ENCODE results near the gene TMEFF2. TPM values are rescaled to one million over a fixed set of nuclear protein-coding genes. Genes with fewer than 3 reads are reported as not detected.

Gene TMEFF2
- total and polyA plus RNA-seq, 2 donors (not counting 1 experiment from before 2014, with no cell fraction given), result not detected

DNA sequence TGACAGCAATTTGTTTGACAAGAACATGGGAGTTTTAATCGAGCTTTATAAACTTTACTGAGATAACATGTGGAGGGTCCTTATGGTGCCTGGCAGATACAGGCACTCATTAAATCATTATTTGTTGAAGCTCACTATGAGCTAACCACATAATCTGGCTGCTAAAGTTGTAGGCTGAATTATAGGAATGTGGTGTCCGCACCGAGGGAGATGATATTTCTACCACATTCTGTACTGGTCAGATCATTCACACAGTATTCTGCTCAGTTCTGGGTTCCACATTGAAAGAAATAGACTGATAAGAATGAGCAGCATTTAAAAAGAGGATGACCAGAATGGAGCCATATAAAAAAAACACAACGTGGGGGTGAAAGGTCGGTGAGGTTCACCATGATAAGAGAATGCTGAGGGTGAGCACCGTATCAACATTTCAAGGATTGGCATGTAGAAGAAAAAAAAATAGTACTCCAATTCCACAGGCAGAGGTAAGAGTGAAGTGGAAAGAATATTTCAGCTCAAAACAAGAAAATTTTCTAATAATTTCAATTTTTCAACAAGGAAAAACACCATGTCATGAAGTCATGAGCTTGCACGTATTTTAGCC lies 54.4 kb downstream of the TMEFF2 start:
- TF ChIP-seq, protein P1, sequence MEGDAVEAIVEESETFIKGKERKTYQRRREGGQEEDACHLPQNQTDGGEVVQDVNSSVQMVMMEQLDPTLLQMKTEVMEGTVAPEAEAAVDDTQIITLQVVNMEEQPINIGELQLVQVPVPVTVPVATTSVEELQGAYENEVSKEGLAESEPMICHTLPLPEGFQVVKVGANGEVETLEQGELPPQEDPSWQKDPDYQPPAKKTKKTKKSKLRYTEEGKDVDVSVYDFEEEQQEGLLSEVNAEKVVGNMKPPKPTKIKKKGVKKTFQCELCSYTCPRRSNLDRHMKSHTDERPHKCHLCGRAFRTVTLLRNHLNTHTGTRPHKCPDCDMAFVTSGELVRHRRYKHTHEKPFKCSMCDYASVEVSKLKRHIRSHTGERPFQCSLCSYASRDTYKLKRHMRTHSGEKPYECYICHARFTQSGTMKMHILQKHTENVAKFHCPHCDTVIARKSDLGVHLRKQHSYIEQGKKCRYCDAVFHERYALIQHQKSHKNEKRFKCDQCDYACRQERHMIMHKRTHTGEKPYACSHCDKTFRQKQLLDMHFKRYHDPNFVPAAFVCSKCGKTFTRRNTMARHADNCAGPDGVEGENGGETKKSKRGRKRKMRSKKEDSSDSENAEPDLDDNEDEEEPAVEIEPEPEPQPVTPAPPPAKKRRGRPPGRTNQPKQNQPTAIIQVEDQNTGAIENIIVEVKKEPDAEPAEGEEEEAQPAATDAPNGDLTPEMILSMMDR (IDR thresholded peaks at IDR 0.05), result no peak
- TF ChIP-seq EZH2 (IDR thresholded peaks at IDR 0.05; ENCODE audit: borderline replicate concordance, insufficient read depth, low read depth, low read length, poor library complexity, severe bottlenecking), result no peak
- H4K20me1 ChIP-seq (ENCODE audit: control insufficient read depth, insufficient read depth, low read length, poor library complexity, severe bottlenecking), result no peaks in the 10 kb centered on the region
- Mint-ChIP-seq H3K27ac (no peak overlapping the region), H3K9me3 (ENCODE audit: insufficient read depth) (no peaks in the 10 kb centered on the region), H3K27me3 (peaks cover 3% of the 10 kb centered on the region), H3K4me1 (no peaks in the 10 kb centered on the region), H3K4me3 (no peak overlapping the region)
- H3K4me2 ChIP-seq (replicated peaks; ENCODE audit: low read depth, low read length, poor library complexity, severe bottlenecking), result no peak overlapping the region
- no peak overlapping the region for H2AFZ ChIP-seq (ENCODE audit: insufficient read depth, low read depth, low read length, poor library complexity, severe bottlenecking)
- WGBS (ENCODE audit: insufficient coverage), result no CpG with 5 or more reads among the region's 7 CpGs
- H3K4me3 ChIP-seq (ENCODE audit: control extremely low read depth in 1 of 5, extremely low read depth in 1 of 5, insufficient read depth in 1 of 5, low read depth in 2 of 5, low read length in 4 of 5), result no peak overlapping the region
- ChIA-PET CTCF (interaction anchor here (1.2 to 2.7 kb wide), 2 partner anchors 22 to 585 kb away, joined by 3 to 10 read pairs; no protein-coding TSS in a partner anchor), POLR2A (no interaction called here)
- H3K4me1 ChIP-seq (ENCODE audit: control insufficient read depth in 2 of 2, insufficient read depth in 2 of 2, low read length in 2 of 2), result no peaks in the 10 kb centered on the region
- no peaks in the 10 kb centered on the region for H3K36me3 ChIP-seq (replicated peaks in 1 of 2; ENCODE audit: control extremely low read depth in 1 of 2, control insufficient read depth in 1 of 2, extremely low read depth in 1 of 2, insufficient read depth in 2 of 2, low read length in 1 of 2)
- H3K9me3 ChIP-seq (ENCODE audit: control extremely low read depth in 1 of 3, control insufficient read depth in 2 of 3, insufficient read depth in 1 of 3, low read length in 2 of 3), result no peaks in the 10 kb centered on the region
- H3K27me3 ChIP-seq (replicated peaks in 1 of 4; ENCODE audit: control extremely low read depth in 1 of 4, control insufficient read depth in 3 of 4, insufficient read depth in 4 of 4, low read length in 3 of 4), result peaks cover 0 to 3% (median 0%) of the 10 kb centered on the region in 4 experiments
- ATAC-seq (ENCODE audit: low read depth) (no peak), DNase-seq (no peak)
- no peak overlapping the region for H3K9ac ChIP-seq (ENCODE audit: low read length)
- no peak overlapping the region for H3K27ac ChIP-seq (ENCODE audit: low read length in 2 of 2)
- no peaks in the 10 kb centered on the region for H3K79me2 ChIP-seq (ENCODE audit: control insufficient read depth, insufficient read depth, low read length)
- intact Hi-C loops (cut with micrococcal nuclease), result no loop called here

DNA sequence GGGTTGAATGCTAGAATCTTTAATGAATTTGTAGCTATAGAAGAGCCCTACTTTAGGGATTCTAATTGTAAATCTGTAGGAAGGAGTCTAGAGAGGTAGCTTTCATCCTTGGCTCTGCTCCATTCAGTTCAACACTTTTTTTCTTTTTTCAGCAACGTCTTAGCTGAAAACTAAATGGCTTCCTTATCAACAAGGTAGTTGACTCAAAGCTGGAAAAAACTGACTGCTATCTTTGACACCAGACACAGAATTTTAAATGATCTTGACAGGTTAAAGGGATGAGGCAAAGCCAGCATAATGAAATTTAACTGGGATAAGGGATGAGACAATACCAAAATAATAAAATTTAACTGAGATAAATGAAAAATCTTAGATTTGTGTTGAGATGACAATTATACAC lies 54.9 kb downstream of the TMEFF2 start:
- no peak for TF ChIP-seq EZH2 (IDR thresholded peaks at IDR 0.05; ENCODE audit: borderline replicate concordance, insufficient read depth, low read depth, low read length, poor library complexity, severe bottlenecking)
- TF ChIP-seq, protein P1 (IDR thresholded peaks at IDR 0.05), result no peak
- Histone ChIP-seq H3K27me3 (replicated peaks in 1 of 4; ENCODE audit: control extremely low read depth in 1 of 4, control insufficient read depth in 3 of 4, insufficient read depth in 4 of 4, low read length in 3 of 4) (peaks cover 0 to 3% (median 0%) of the 10 kb centered on the region in 4 experiments), H3K4me1 (ENCODE audit: control insufficient read depth in 2 of 2, insufficient read depth in 2 of 2, low read length in 2 of 2) (no peaks in the 10 kb centered on the region), H3K36me3 (replicated peaks in 1 of 2; ENCODE audit: control extremely low read depth in 1 of 2, control insufficient read depth in 1 of 2, extremely low read depth in 1 of 2, insufficient read depth in 2 of 2, low read length in 1 of 2) (no peaks in the 10 kb centered on the region), H3K4me3 (ENCODE audit: control extremely low read depth in 1 of 5, extremely low read depth in 1 of 5, insufficient read depth in 1 of 5, low read depth in 2 of 5, low read length in 4 of 5) (no peak overlapping the region), H3K79me2 (ENCODE audit: control insufficient read depth, insufficient read depth, low read length) (no peaks in the 10 kb centered on the region), H3K4me2 (replicated peaks; ENCODE audit: low read depth, low read length, poor library complexity, severe bottlenecking) (no peak overlapping the region), H3K27ac (ENCODE audit: low read length in 2 of 2) (no peak overlapping the region), H3K9ac (ENCODE audit: low read length) (no peak overlapping the region), H4K20me1 (ENCODE audit: control insufficient read depth, insufficient read depth, low read length, poor library complexity, severe bottlenecking) (no peaks in the 10 kb centered on the region), H3K9me3 (ENCODE audit: control extremely low read depth in 1 of 3, control insufficient read depth in 2 of 3, insufficient read depth in 1 of 3, low read length in 2 of 3) (no peaks in the 10 kb centered on the region), H2AFZ (ENCODE audit: insufficient read depth, low read depth, low read length, poor library complexity, severe bottlenecking) (no peak overlapping the region)
- Mint-ChIP-seq H3K9me3 (ENCODE audit: insufficient read depth) (no peaks in the 10 kb centered on the region), H3K27ac (no peak overlapping the region), H3K4me1 (no peaks in the 10 kb centered on the region), H3K4me3 (no peak overlapping the region), H3K27me3 (peaks cover 3% of the 10 kb centered on the region)
- ATAC-seq (ENCODE audit: low read depth), result no peak
- intact Hi-C loops (cut with micrococcal nuclease), result no loop called here
- CTCF ChIA-PET, result interaction anchor here (1.2 to 2.7 kb wide), 3 partner anchors 23 to 585 kb away, joined by 3 to 10 read pairs (median 3); no protein-coding TSS in a partner anchor
- POLR2A ChIA-PET, result no interaction called here
- DNase-seq, result no peak
- no CpG with 5 or more reads among the region's 1 CpG for whole genome bisulfite sequencing (ENCODE audit: insufficient coverage)

Data from B cell (primary cell).